ENCODE results near the gene CLDN7. TPM values are rescaled to one million over a fixed set of nuclear protein-coding genes. Genes with fewer than 3 reads are reported as not detected.

CLDN7 gene
- total RNA-seq, 1 experiment from 2014 or later = 286 TPM

DNA sequence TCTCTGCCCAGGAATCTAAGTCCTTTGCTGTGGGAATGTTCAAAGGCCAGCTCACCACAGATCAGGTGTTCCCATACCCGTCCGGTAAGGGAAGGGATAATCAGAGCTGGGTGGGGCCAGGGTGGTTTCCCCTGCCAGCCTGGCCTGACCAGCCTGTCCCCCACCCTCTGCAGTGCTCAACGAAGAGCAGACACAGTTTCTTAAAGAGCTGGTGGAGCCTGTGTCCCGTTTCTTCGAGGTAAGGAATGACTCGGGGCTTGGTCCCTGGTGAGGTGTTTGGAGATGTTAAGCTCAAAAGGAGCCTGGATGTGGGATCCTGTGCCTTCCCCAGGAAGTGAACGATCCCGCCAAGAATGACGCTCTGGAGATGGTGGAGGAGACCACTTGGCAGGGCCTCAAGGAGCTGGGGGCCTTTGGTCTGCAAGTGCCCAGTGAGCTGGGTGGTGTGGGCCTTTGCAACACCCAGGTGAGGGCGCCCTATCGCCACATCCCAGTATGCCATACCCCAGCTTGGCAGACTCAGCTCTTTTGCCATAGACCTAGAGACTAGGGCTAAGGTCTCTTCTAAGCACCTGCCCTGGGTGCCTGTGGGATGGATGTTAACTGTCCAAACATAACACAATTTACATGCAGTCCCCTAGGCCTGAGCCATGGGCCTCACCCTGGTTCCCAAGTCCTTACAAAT is 41.5 kb downstream of the CLDN7 start:
- H3K9me3 ChIP-seq (ENCODE audit: control insufficient read depth in 1 of 2, insufficient read depth in 1 of 2, low read depth in 1 of 2, low read length in 2 of 2) = no peaks in the 10 kb centered on the region
- ChIA-PET CTCF (interaction anchor here (0.9 to 2.8 kb wide), 14 partner anchors 8 to 340 kb away, joined by 3 to 37 read pairs (median 5); partner anchors contain the start of genes GABARAP, NEURL4, PHF23 and SLC2A4), POLR2A (interaction anchor here (0.8 to 3.2 kb wide), 10 partner anchors 14 to 363 kb away, joined by 3 to 19 read pairs (median 9); partner anchors contain the start of genes DVL2, GABARAP, MPDU1 and PHF23), RAD21 (ENCODE audit: low non-redundant PET in 1 of 2, low total read pairs in 2 of 2, uncharacterized antibody in 2 of 2, unreplicated experiment in 2 of 2) (interaction anchor here (0.6 to 1.2 kb wide), 8 partner anchors 15 to 188 kb away, joined by 3 to 7 read pairs (median 5); no protein-coding TSS in a partner anchor)
- H3K79me2 ChIP-seq (ENCODE audit: insufficient read depth, low read length) = peaks cover 30% of the 10 kb centered on the region
- H2AFZ ChIP-seq (ENCODE audit: low read depth, low read length, poor library complexity, severe bottlenecking) = no peak overlapping the region
- no peaks in the 10 kb centered on the region for H4K20me1 ChIP-seq (ENCODE audit: insufficient read depth)
- peak; percentile 73 for ATAC-seq
- H3K27ac ChIP-seq (ENCODE audit: low read depth, low read length) = peak overlapping the region; percentile 99
- no peaks in the 10 kb centered on the region for H3K9me2 ChIP-seq (ENCODE audit: insufficient read depth)
- TF ChIP-seq, protein P1, sequence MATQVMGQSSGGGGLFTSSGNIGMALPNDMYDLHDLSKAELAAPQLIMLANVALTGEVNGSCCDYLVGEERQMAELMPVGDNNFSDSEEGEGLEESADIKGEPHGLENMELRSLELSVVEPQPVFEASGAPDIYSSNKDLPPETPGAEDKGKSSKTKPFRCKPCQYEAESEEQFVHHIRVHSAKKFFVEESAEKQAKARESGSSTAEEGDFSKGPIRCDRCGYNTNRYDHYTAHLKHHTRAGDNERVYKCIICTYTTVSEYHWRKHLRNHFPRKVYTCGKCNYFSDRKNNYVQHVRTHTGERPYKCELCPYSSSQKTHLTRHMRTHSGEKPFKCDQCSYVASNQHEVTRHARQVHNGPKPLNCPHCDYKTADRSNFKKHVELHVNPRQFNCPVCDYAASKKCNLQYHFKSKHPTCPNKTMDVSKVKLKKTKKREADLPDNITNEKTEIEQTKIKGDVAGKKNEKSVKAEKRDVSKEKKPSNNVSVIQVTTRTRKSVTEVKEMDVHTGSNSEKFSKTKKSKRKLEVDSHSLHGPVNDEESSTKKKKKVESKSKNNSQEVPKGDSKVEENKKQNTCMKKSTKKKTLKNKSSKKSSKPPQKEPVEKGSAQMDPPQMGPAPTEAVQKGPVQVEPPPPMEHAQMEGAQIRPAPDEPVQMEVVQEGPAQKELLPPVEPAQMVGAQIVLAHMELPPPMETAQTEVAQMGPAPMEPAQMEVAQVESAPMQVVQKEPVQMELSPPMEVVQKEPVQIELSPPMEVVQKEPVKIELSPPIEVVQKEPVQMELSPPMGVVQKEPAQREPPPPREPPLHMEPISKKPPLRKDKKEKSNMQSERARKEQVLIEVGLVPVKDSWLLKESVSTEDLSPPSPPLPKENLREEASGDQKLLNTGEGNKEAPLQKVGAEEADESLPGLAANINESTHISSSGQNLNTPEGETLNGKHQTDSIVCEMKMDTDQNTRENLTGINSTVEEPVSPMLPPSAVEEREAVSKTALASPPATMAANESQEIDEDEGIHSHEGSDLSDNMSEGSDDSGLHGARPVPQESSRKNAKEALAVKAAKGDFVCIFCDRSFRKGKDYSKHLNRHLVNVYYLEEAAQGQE (IDR thresholded peaks at IDR 0.05; ENCODE audit: low read depth) = no peak
- TF ChIP-seq RAD21 (IDR thresholded peaks at IDR 0.05; ENCODE audit: low read depth) (peak; percentile 68), ZFX (IDR thresholded peaks at IDR 0.05) (no peak), POLR2AphosphoS5 (IDR thresholded peaks at IDR 0.05; ENCODE audit: low read depth, low read length) (peak; percentile 44; the same call in 1 of the 2 replicates), YY1 (IDR thresholded peaks at IDR 0.05; ENCODE audit: extremely low read depth, insufficient replicate concordance, low read depth, low read length) (no peak), FOSL1 (IDR thresholded peaks at IDR 0.05; ENCODE audit: low read depth) (no peak), EZH2phosphoT487 (IDR thresholded peaks at IDR 0.05; ENCODE audit: borderline replicate concordance) (no peak)
- TF ChIP-seq, protein P2, sequence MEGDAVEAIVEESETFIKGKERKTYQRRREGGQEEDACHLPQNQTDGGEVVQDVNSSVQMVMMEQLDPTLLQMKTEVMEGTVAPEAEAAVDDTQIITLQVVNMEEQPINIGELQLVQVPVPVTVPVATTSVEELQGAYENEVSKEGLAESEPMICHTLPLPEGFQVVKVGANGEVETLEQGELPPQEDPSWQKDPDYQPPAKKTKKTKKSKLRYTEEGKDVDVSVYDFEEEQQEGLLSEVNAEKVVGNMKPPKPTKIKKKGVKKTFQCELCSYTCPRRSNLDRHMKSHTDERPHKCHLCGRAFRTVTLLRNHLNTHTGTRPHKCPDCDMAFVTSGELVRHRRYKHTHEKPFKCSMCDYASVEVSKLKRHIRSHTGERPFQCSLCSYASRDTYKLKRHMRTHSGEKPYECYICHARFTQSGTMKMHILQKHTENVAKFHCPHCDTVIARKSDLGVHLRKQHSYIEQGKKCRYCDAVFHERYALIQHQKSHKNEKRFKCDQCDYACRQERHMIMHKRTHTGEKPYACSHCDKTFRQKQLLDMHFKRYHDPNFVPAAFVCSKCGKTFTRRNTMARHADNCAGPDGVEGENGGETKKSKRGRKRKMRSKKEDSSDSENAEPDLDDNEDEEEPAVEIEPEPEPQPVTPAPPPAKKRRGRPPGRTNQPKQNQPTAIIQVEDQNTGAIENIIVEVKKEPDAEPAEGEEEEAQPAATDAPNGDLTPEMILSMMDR (IDR thresholded peaks at IDR 0.05 in 2 of 3, conservative IDR thresholded peaks at IDR 0.05 in 1 of 3; ENCODE audit: borderline replicate concordance in 1 of 3, insufficient read depth in 1 of 3, low read depth in 2 of 3, low read length in 2 of 3) = peak in 2 of 3 experiments; percentile 74 to 80; a peak in 5 of 6 replicates
- intact Hi-C loops (cut with micrococcal nuclease) = loop anchor here (2.0 kb wide), 1 partner anchor 76 kb away; no protein-coding TSS in a partner anchor
- H3K9ac ChIP-seq (ENCODE audit: low read length) = peak overlapping the region; percentile 95
- no peaks in the 10 kb centered on the region for H3K27me3 ChIP-seq (ENCODE audit: insufficient read depth, low read length)
- peaks cover 28 to 34% of the 10 kb centered on the region in 2 experiments; a peak in 3 of 4 replicates for H3K36me3 ChIP-seq (ENCODE audit: control insufficient read depth in 1 of 2, insufficient read depth in 2 of 2, low read length in 2 of 2)
- no peak for DNase-seq (ENCODE audit: low read depth, low spot score)
- H3K4me2 ChIP-seq (ENCODE audit: low read length) = peak overlapping the region; percentile 96
- H3K4me1 ChIP-seq (ENCODE audit: control insufficient read depth in 1 of 2, insufficient read depth in 2 of 2, low read length in 2 of 2) = peaks cover 7 to 48% of the 10 kb centered on the region in 2 experiments; a peak in 3 of 4 replicates
- H3K4me3 ChIP-seq (replicated peaks in 1 of 2; ENCODE audit: low read depth in 1 of 2, low read length in 2 of 2) = peak overlapping the region; percentile 69 to 75
- no TSS peak for BruUV-seq (replicated peaks)

All from HCT116 (cell line).